Breast epithelium (tissue), 4 donors: ENCODE data around the gene ST6GALNAC3. TPM values are rescaled to one million over a fixed set of nuclear protein-coding genes. Genes with fewer than 3 reads are reported as not detected.

Source experiments
- DNase-seq, 2 donors: peaks; one replicate each; pipeline ENCODE4 v3.0.0-alpha.2; 2019; ENCODE audit warnings: low spot score in 2 of 2
- H3K27ac ChIP-seq, 2 donors: fragments of 200-600 bp; sonication (generic) in 1 of 2; one replicate each; pipeline ENCODE4 v1.5.1; 2016 to 2019; ENCODE audit warnings: mild to moderate bottlenecking in 1 of 2
- H3K27me3 ChIP-seq, 2 donors: fragments of 200-600 bp; sonication (generic) in 1 of 2; one replicate each; pipeline versions ENCODE4 v1.5.1 to v1.6.0; 2017 to 2019; ENCODE audit warnings: control low read depth in 1 of 2, mild to moderate bottlenecking in 1 of 2
- H3K36me3 ChIP-seq: fragments of 200-600 bp; one replicate; pipeline ENCODE4 v1.5.1; 2019
- H3K4me1 ChIP-seq, 2 donors: fragments of 200-600 bp; sonication (generic); one replicate each; pipeline ENCODE4 v1.5.1; 2016 to 2019; ENCODE audit warnings: control low read depth in 1 of 2
- H3K4me3 ChIP-seq, 3 donors: fragments of 200-600 bp; sonication (generic); 1 replicate in 2 of 3; 2 replicates in 1 of 3; pipeline ENCODE4 v1.5.1; 2016 to 2019; ENCODE audit warnings: mild to moderate bottlenecking in 3 of 3, moderate library complexity in 2 of 3
- H3K9me3 ChIP-seq, 2 donors: fragments of 200-600 bp; sonication (generic) in 1 of 2; one replicate each; pipeline ENCODE4 v1.5.1; 2016 to 2019; ENCODE audit warnings: control low read depth in 1 of 2
- POLR2A ChIP-seq: fragments of 450-650 bp; IDR thresholded peaks from one replicate; pipeline ENCODE4 v1.6.1; 2016; ENCODE audit warnings: antibody characterized with exemption, mild to moderate bottlenecking, moderate library complexity
- POLR2AphosphoS5 ChIP-seq, 3 donors: sonication (generic); formaldehyde crosslinking; IDR thresholded peaks; one replicate each; pipeline ENCODE4 v1.6.1; 2017; ENCODE audit warnings: antibody characterized with exemption in 3 of 3
- intact Hi-C: fragments of 100-400 bp; cut with DNase I; formaldehyde crosslinking; loops from one replicate; pipeline ENCODE4 v1.15.1; 2023; ENCODE audit warnings: low total_unique reads
- total RNA-seq, 3 donors: library from RNA; depleted of rRNA; stranded (reverse); fragments of >200 nt; gene quantifications; one replicate each; pipeline ENCODE4 v1.1.0, GENCODE V29; 2016
- TF ChIP-seq, protein P1 (sequence below), 3 donors: fragments of 450-650 bp; IDR thresholded peaks; one replicate each; pipeline ENCODE4 v1.5.1; 2016 to 2017; ENCODE audit warnings: antibody characterized with exemption in 3 of 3, mild to moderate bottlenecking in 3 of 3, moderate library complexity in 3 of 3

The ST6GALNAC3 gene
- total RNA-seq, 3 donors from 2014 or later = 4.1 to 14.4 (median 8.5) TPM

GRCh38 chr1:76679534-76680152 is 605.1 kb downstream of the ST6GALNAC3 start:
- Histone ChIP-seq H3K4me1 (no peaks in the 10 kb centered on the region), H3K9me3 (no peaks in the 10 kb centered on the region), H3K27me3 (no peaks in the 10 kb centered on the region), H3K4me3 (no peak overlapping the region), H3K36me3 (no peaks in the 10 kb centered on the region), H3K27ac (no peak overlapping the region)
- TF ChIP-seq, protein P1, sequence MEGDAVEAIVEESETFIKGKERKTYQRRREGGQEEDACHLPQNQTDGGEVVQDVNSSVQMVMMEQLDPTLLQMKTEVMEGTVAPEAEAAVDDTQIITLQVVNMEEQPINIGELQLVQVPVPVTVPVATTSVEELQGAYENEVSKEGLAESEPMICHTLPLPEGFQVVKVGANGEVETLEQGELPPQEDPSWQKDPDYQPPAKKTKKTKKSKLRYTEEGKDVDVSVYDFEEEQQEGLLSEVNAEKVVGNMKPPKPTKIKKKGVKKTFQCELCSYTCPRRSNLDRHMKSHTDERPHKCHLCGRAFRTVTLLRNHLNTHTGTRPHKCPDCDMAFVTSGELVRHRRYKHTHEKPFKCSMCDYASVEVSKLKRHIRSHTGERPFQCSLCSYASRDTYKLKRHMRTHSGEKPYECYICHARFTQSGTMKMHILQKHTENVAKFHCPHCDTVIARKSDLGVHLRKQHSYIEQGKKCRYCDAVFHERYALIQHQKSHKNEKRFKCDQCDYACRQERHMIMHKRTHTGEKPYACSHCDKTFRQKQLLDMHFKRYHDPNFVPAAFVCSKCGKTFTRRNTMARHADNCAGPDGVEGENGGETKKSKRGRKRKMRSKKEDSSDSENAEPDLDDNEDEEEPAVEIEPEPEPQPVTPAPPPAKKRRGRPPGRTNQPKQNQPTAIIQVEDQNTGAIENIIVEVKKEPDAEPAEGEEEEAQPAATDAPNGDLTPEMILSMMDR (IDR thresholded peaks at IDR 0.05) = no peak
- no peak for TF ChIP-seq POLR2AphosphoS5 (IDR thresholded peaks at IDR 0.05)
- TF ChIP-seq POLR2A = no peak
- no peak for DNase-seq
- intact Hi-C loops = no loop called here

GRCh38 chr1:76680651-76681050 is 606.1 kb downstream of the ST6GALNAC3 start:
- Histone ChIP-seq H3K27me3 (no peaks in the 10 kb centered on the region), H3K36me3 (no peaks in the 10 kb centered on the region), H3K27ac (no peak overlapping the region), H3K9me3 (no peaks in the 10 kb centered on the region), H3K4me3 (no peak overlapping the region), H3K4me1 (no peaks in the 10 kb centered on the region)
- intact Hi-C loops = no loop called here
- TF ChIP-seq, protein P1 (IDR thresholded peaks at IDR 0.05) = no peak
- TF ChIP-seq POLR2AphosphoS5 (IDR thresholded peaks at IDR 0.05) = no peak
- TF ChIP-seq POLR2A = no peak
- no peak for DNase-seq

GRCh38 chr1:76682138-76682537 is 607.6 kb downstream of the ST6GALNAC3 start:
- no peak for DNase-seq
- H3K4me1 ChIP-seq = no peaks in the 10 kb centered on the region
- intact Hi-C loops = no loop called here
- TF ChIP-seq, protein P1 (IDR thresholded peaks at IDR 0.05) = no peak
- no peak for TF ChIP-seq POLR2A
- no peak for TF ChIP-seq POLR2AphosphoS5 (IDR thresholded peaks at IDR 0.05)
- no peaks in the 10 kb centered on the region for H3K27me3 ChIP-seq
- H3K4me3 ChIP-seq = no peak overlapping the region
- no peaks in the 10 kb centered on the region for H3K36me3 ChIP-seq
- H3K27ac ChIP-seq = no peak overlapping the region
- no peaks in the 10 kb centered on the region for H3K9me3 ChIP-seq

Other genes with a start within 250 kb of the ST6GALNAC3 start
- not detected for gene ASB17, start 142.3 kb upstream of the ST6GALNAC3 start, total RNA-seq